Loucy (cell line): ENCODE data around the gene NECAB3.

Source experiments
- H2AFZ ChIP-seq: fragments of 200-600 bp; sonication (generic); 2 replicates; pipeline ENCODE4 v1.6.0; 2016; ENCODE audit warnings: antibody characterized with exemption, mild to moderate bottlenecking, low read length, moderate library complexity
- H3F3A ChIP-seq: fragments of 200-600 bp; 2 replicates; pipeline ENCODE4 v1.6.0; 2016; ENCODE audit warnings: antibody characterized with exemption, low read depth, mild to moderate bottlenecking
- H3K27me3 ChIP-seq: fragments of 200-600 bp; sonication (generic); 2 replicates; pipeline ENCODE4 v1.6.1; 2014; ENCODE audit warnings: low read length, mild to moderate bottlenecking; ENCODE audit not compliant: insufficient read depth, poor library complexity, severe bottlenecking
- H3K36me3 ChIP-seq: fragments of 200-600 bp; sonication (generic); 2 replicates; pipeline ENCODE4 v1.6.1; 2016; ENCODE audit warnings: low read length; ENCODE audit not compliant: insufficient read depth
- H3K4me1 ChIP-seq: fragments of 200-600 bp; sonication (generic); 2 replicates; pipeline ENCODE4 v1.5.1; 2014; ENCODE audit warnings: low read length, mild to moderate bottlenecking; ENCODE audit not compliant: insufficient read depth, poor library complexity, severe bottlenecking
- H3K4me2 ChIP-seq: fragments of 200-600 bp; sonication (generic); 2 replicates; pipeline ENCODE4 v1.6.0; 2014; ENCODE audit warnings: antibody characterized with exemption, low read length, low read depth, mild to moderate bottlenecking; ENCODE audit not compliant: poor library complexity, severe bottlenecking
- H3K4me3 ChIP-seq: fragments of 200-600 bp; sonication (generic); 2 replicates; pipeline ENCODE4 v1.5.1; 2014; ENCODE audit warnings: low read length, mild to moderate bottlenecking, mixed read lengths; ENCODE audit not compliant: poor library complexity, severe bottlenecking
- H3K79me2 ChIP-seq: fragments of 200-600 bp; sonication (generic); 2 replicates; pipeline ENCODE4 v1.6.1; 2014; ENCODE audit warnings: low read length; ENCODE audit not compliant: insufficient read depth
- H3K9ac ChIP-seq: fragments of 200-600 bp; sonication (generic); 2 replicates; pipeline ENCODE4 v1.6.0; 2014; ENCODE audit warnings: mild to moderate bottlenecking, low read depth, low read length, moderate library complexity; ENCODE audit not compliant: poor library complexity, severe bottlenecking
- H3K9me2 ChIP-seq: fragments of 200-600 bp; sonication (generic); replicated peaks from 2 replicates; pipeline ENCODE4 v1.6.1; 2016; ENCODE audit warnings: low read depth, low read length, mixed read lengths
- H3K9me3 ChIP-seq: fragments of 200-600 bp; sonication (generic); 2 replicates; pipeline ENCODE4 v1.6.1; 2014; ENCODE audit warnings: mild to moderate bottlenecking, antibody characterized with exemption, low read length, low read depth; ENCODE audit not compliant: insufficient read depth
- H4K20me1 ChIP-seq: fragments of 200-600 bp; sonication (generic); 2 replicates; pipeline ENCODE4 v1.6.0; 2014; ENCODE audit warnings: antibody characterized with exemption, low read length, mild to moderate bottlenecking; ENCODE audit not compliant: insufficient read depth, poor library complexity, severe bottlenecking
- CTCF ChIP-seq: fragments of 200-600 bp; sonication (generic); conservative IDR thresholded peaks from 2 replicates; pipeline ENCODE4 v1.5.1; 2014; ENCODE audit warnings: mild to moderate bottlenecking, antibody characterized with exemption, low read length
- EZH2phosphoT487 ChIP-seq: fragments of 200-600 bp; IDR thresholded peaks from 2 replicates; pipeline ENCODE4 v1.6.1; 2018; ENCODE audit warnings: antibody characterized with exemption, mild to moderate bottlenecking, moderate library complexity, borderline replicate concordance

The NECAB3 gene

GRCh38 chr20:33645396-33645795 lies 28.8 kb downstream of the NECAB3 start:
- no peaks in the 10 kb centered on the region for H3K9me2 ChIP-seq
- TF ChIP-seq CTCF, result no peak
- no peak for TF ChIP-seq EZH2phosphoT487
- H3K4me2 ChIP-seq, result peak overlapping the region; percentile 10
- H3K9me3 ChIP-seq, result no peaks in the 10 kb centered on the region
- peaks cover 14% of the 10 kb centered on the region for H3K4me1 ChIP-seq
- no peak overlapping the region for H3K4me3 ChIP-seq
- H3K9ac ChIP-seq, result no peak overlapping the region
- no peaks in the 10 kb centered on the region for H3K79me2 ChIP-seq
- H3K27me3 ChIP-seq, result no peaks in the 10 kb centered on the region
- H3K36me3 ChIP-seq, result peaks cover 19% of the 10 kb centered on the region; the same call in 1 of the 2 replicates
- no peak overlapping the region for H2AFZ ChIP-seq
- no peaks in the 10 kb centered on the region for H4K20me1 ChIP-seq
- no peaks in the 10 kb centered on the region for H3F3A ChIP-seq

- H3K36me3 ChIP-seq, result peaks cover 22% of the 10 kb centered on the region; the same call in 1 of the 2 replicates
- H3K9me3 ChIP-seq, result no peaks in the 10 kb centered on the region
- no peaks in the 10 kb centered on the region for H3K79me2 ChIP-seq
- H3K4me2 ChIP-seq, result peak overlapping the region; percentile 10
- H3K9me2 ChIP-seq, result no peaks in the 10 kb centered on the region
- no peak for TF ChIP-seq EZH2phosphoT487
- TF ChIP-seq CTCF, result no peak
- no peak overlapping the region for H2AFZ ChIP-seq
- peaks cover 14% of the 10 kb centered on the region for H3K4me1 ChIP-seq
- no peaks in the 10 kb centered on the region for H4K20me1 ChIP-seq
- H3K9ac ChIP-seq, result no peak overlapping the region
- no peaks in the 10 kb centered on the region for H3K27me3 ChIP-seq
- no peak overlapping the region for H3K4me3 ChIP-seq
- no peaks in the 10 kb centered on the region for H3F3A ChIP-seq
These were observed 29.2 kb downstream of the NECAB3 start for GRCh38 chr20:33645072-33645358.

- Histone ChIP-seq H3K9me2 (no peaks in the 10 kb centered on the region), H3K9ac (no peak overlapping the region), H3K4me1 (peaks cover 14% of the 10 kb centered on the region), H3K4me3 (peak overlapping the region; percentile 44), H3K4me2 (peak overlapping the region; percentile 10), H3K27me3 (no peaks in the 10 kb centered on the region), H2AFZ (no peak overlapping the region), H3K9me3 (no peaks in the 10 kb centered on the region), H3K36me3 (peaks cover 28% of the 10 kb centered on the region; the same call in 1 of the 2 replicates), H4K20me1 (no peaks in the 10 kb centered on the region), H3F3A (no peaks in the 10 kb centered on the region), H3K79me2 (no peaks in the 10 kb centered on the region)
- no peak for TF ChIP-seq EZH2phosphoT487
- no peak for TF ChIP-seq CTCF
These were observed 29.7 kb downstream of the NECAB3 start for GRCh38 chr20:33644313-33645071.
